ENCODE measurements around the gene KIF4A. TPM values are rescaled to one million over a fixed set of nuclear protein-coding genes. Genes with fewer than 3 reads are reported as not detected.
"Not testable (repeated sequence)": the region's sequence is repeated elsewhere in the genome, so short reads cannot be mapped to it uniquely, and the experiment has no call there.

Gene KIF4A
- total and polyA plus RNA-seq, 2 donors = 0.20 to 7.2 TPM

DNA sequence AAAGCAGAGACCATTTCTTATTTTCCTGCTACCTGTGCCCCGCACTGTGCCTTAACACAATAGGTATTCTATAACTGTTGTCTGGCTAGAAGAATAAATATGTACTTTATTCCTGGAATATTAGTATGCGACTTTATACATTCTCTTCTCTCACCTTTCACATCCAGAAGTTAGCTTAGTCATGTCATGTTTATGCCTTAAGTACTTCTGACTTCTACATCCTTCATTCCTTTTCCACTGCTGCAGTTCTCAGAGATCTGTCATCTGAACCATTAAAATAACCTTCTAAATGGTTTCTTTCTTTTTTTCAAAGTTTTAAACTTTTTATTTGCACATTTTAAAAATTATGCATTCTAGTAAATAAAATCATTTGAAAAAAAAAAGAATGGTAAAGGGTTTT, 34.4 kb downstream of the KIF4A start:
- DNase-seq (ENCODE audit: extremely low spot score) = no peak
- Histone ChIP-seq H3K27ac (ENCODE audit: low read depth) (no peak overlapping the region), H3K4me1 (ENCODE audit: insufficient read depth) (no peaks in the 10 kb centered on the region), H3K36me3 (ENCODE audit: insufficient read depth) (no peaks in the 10 kb centered on the region), H3K4me3 (ENCODE audit: low read depth, low read length) (no peak overlapping the region)
- 92% methylated on average over 2 of the region's 2 CpGs for WGBS

- WGBS = 77% methylated on average over 1 of the region's 1 CpG
- no peak for DNase-seq (ENCODE audit: extremely low spot score)
- H3K27ac ChIP-seq (ENCODE audit: low read depth) = no peak overlapping the region
- H3K36me3 ChIP-seq (ENCODE audit: insufficient read depth) = no peaks in the 10 kb centered on the region
- no peaks in the 10 kb centered on the region for H3K4me1 ChIP-seq (ENCODE audit: insufficient read depth)
- no peak overlapping the region for H3K4me3 ChIP-seq (ENCODE audit: low read depth, low read length)
Observed at GRCh38 chrX:70331161-70331560, 41.3 kb downstream of the KIF4A start.

DNA sequence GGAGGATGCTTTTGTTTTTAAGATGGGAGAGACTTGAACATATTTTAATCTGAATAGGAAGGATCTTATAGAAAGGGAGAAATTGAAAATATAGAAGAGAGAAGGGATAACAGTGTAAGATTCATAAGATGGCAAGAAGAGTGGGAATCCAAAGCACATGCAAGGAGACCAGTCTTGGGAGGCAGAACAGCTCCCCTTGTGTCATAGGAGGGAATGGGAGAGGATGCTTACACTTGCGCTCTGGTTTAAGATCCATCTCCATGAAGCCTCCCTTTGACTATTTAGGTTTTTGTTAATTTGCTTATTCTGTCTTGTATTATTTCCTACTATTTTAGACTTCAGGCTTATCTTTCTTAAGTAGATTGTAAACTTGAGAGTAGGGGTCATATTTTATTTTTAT, 42.7 kb downstream of the KIF4A start:
- 96% methylated on average over 1 of the region's 1 CpG for WGBS
- no peaks in the 10 kb centered on the region for H3K4me1 ChIP-seq (ENCODE audit: insufficient read depth)

GRCh38 chrX:70336767-70337166, 46.9 kb downstream of the KIF4A start:
- DNase-seq (ENCODE audit: extremely low spot score) = no peak
- Histone ChIP-seq H3K4me1 (ENCODE audit: insufficient read depth) (no peaks in the 10 kb centered on the region), H3K27ac (ENCODE audit: low read depth) (no peak overlapping the region), H3K4me3 (ENCODE audit: low read depth, low read length) (no peak overlapping the region), H3K36me3 (ENCODE audit: insufficient read depth) (no peaks in the 10 kb centered on the region)

More for the DNA sequence above, 42.7 kb downstream of the KIF4A start:
- no peak overlapping the region for H3K4me3 ChIP-seq (ENCODE audit: low read depth, low read length)
- DNase-seq (ENCODE audit: extremely low spot score) = no peak
- H3K27ac ChIP-seq (ENCODE audit: low read depth) = no peak overlapping the region
- no peaks in the 10 kb centered on the region for H3K36me3 ChIP-seq (ENCODE audit: insufficient read depth)

GRCh38 chrX:70338290-70338689, 48.4 kb downstream of the KIF4A start:
- H3K4me3 ChIP-seq (ENCODE audit: low read depth, low read length) = no peak overlapping the region
- 92% methylated on average over 4 of the region's 4 CpGs for WGBS
- no peaks in the 10 kb centered on the region for H3K36me3 ChIP-seq (ENCODE audit: insufficient read depth)
- no peaks in the 10 kb centered on the region for H3K4me1 ChIP-seq (ENCODE audit: insufficient read depth)
- H3K27ac ChIP-seq (ENCODE audit: low read depth) = no peak overlapping the region
- no peak for DNase-seq (ENCODE audit: extremely low spot score)

DNA sequence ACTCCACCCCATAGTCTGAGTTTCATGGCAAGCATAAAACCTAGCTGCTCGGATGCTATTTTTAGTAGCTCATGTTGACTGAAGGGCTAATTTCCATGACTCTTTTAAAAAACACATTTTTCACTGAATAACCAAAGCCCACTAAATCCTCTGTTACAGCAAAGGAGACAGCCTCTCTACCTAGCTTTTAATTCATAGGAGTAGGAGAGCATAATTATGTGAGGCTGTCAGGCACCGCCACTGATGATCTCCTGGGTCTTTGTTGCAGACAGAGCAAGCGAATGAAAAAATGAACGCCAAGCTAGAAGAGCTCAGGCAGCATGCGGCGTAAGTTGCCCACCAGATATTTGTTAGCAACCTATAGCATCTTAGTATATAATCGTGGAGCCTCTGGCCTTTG, 53.5 kb downstream of the KIF4A start:
- WGBS = 88% methylated on average over 7 of the region's 7 CpGs
- no peaks in the 10 kb centered on the region for H3K4me1 ChIP-seq (ENCODE audit: insufficient read depth)
- DNase-seq (ENCODE audit: extremely low spot score) = no peak
- no peak overlapping the region for H3K27ac ChIP-seq (ENCODE audit: low read depth)
- H3K36me3 ChIP-seq (ENCODE audit: insufficient read depth) = no peaks in the 10 kb centered on the region
- H3K4me3 ChIP-seq (ENCODE audit: low read depth, low read length) = no peak overlapping the region

- H3K4me1 ChIP-seq (ENCODE audit: insufficient read depth) = no peaks in the 10 kb centered on the region
- H3K4me3 ChIP-seq (ENCODE audit: low read depth, low read length) = no peak overlapping the region
- DNase-seq (ENCODE audit: extremely low spot score) = no peak
- WGBS = 70% methylated on average over 6 of the region's 6 CpGs
- no peak overlapping the region for H3K27ac ChIP-seq (ENCODE audit: low read depth)
- H3K36me3 ChIP-seq (ENCODE audit: insufficient read depth) = no peaks in the 10 kb centered on the region
Observed at GRCh38 chrX:70346418-70347070, 56.6 kb downstream of the KIF4A start.

GRCh38 chrX:70348825-70349224, 58.9 kb downstream of the KIF4A start:
- H3K27ac ChIP-seq (ENCODE audit: low read depth) = not testable (repeated sequence)
- 98% methylated on average over 26 of the region's 26 CpGs for WGBS

GRCh38 chrX:70349367-70350125, 59.6 kb downstream of the KIF4A start:
- H3K36me3 ChIP-seq (ENCODE audit: insufficient read depth); H3K4me3 ChIP-seq (ENCODE audit: low read depth, low read length); H3K4me1 ChIP-seq (ENCODE audit: insufficient read depth); H3K27ac ChIP-seq (ENCODE audit: low read depth); DNase-seq (ENCODE audit: extremely low spot score): not testable (repeated sequence)
- 97% methylated on average over 55 of the region's 55 CpGs for WGBS

More at GRCh38 chrX:70348825-70349224, 58.9 kb downstream of the KIF4A start:
- not testable (repeated sequence) for DNase-seq (ENCODE audit: extremely low spot score); H3K36me3 ChIP-seq (ENCODE audit: insufficient read depth); H3K4me3 ChIP-seq (ENCODE audit: low read depth, low read length); H3K4me1 ChIP-seq (ENCODE audit: insufficient read depth)

DNA sequence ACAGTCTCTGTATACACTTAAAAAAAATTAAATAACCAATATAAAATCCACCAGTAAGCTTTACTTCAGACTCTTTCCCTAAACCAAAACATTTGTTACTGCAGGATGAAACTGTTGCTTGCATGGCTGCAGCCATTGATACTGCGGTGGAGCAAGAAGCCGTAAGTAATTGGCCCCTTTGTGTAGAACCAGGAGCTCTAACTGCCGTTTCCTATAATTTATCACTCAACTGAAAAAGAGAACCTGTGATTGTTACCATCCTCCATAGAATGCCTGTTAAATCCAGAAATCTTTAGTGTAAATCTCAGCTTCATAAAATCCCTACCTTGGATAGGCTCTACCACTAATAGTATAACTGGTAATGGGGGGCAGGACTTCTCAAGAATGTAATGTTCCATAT, 62.6 kb downstream of the KIF4A start:
- DNase-seq (ENCODE audit: extremely low spot score) = no peak
- H3K4me3 ChIP-seq (ENCODE audit: low read depth, low read length) = no peak overlapping the region
- H3K27ac ChIP-seq (ENCODE audit: low read depth) = no peak overlapping the region
- no peaks in the 10 kb centered on the region for H3K4me1 ChIP-seq (ENCODE audit: insufficient read depth)
- 91% methylated on average over 3 of the region's 3 CpGs for WGBS
- no peaks in the 10 kb centered on the region for H3K36me3 ChIP-seq (ENCODE audit: insufficient read depth)

- WGBS = 84% methylated on average over 5 of the region's 5 CpGs
- no peak overlapping the region for H3K4me3 ChIP-seq (ENCODE audit: low read depth, low read length)
Observed at GRCh38 chrX:70353514-70353913, 63.6 kb downstream of the KIF4A start.

DNA sequence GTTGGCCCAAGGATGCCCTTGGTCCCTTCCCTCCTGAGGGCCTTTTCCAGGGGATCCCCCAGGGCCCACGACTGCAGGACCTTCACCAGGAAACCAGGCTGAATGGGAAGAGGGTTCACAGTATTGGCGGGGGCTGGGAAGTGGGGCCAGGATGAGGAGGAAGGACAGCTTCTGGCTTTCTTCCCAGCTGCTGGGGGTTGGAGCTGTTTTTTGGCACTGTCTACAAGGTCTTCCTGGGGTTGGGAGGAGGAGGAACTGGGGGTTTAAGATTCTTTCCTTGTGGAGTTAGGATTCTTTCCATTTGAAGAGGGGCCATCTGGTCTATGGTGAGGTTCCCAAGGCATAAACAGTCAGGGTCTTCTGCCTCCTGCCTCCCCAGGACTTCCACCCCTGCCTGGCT, 64.8 kb downstream of the KIF4A start:
- H3K4me3 ChIP-seq (ENCODE audit: low read depth, low read length) = no peak overlapping the region
- no peak for DNase-seq (ENCODE audit: extremely low spot score)
- no peaks in the 10 kb centered on the region for H3K4me1 ChIP-seq (ENCODE audit: insufficient read depth)
- 38% methylated on average over 2 of the region's 2 CpGs for WGBS
- no peak overlapping the region for H3K27ac ChIP-seq (ENCODE audit: low read depth)
- no peaks in the 10 kb centered on the region for H3K36me3 ChIP-seq (ENCODE audit: insufficient read depth)

More at GRCh38 chrX:70353514-70353913, 63.6 kb downstream of the KIF4A start:
- DNase-seq (ENCODE audit: extremely low spot score) = no peak
- Histone ChIP-seq H3K27ac (ENCODE audit: low read depth) (no peak overlapping the region), H3K36me3 (ENCODE audit: insufficient read depth) (no peaks in the 10 kb centered on the region), H3K4me1 (ENCODE audit: insufficient read depth) (no peaks in the 10 kb centered on the region)

DNA sequence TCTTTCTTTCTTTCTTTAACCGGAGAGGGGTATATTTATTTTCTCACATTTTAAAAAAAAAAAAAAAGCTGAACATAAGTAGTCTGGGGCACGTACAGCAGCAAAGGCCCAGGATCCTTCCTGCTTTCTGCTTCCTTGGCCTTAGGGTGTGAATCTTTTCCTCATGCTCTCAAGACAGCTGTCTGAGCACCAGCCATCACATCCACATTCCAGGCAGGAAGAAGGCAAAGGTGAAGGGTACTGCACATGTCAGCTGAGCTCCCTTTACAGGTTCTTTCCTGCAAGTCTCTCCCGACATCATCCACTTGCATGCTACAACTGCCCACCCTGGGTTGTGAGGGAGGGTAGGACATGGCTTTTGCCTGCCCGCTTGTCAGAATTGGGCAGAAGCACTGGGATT, 69.6 kb downstream of the KIF4A start:
- Histone ChIP-seq H3K27ac (ENCODE audit: low read depth) (no peak overlapping the region), H3K4me3 (ENCODE audit: low read depth, low read length) (no peak overlapping the region), H3K36me3 (ENCODE audit: insufficient read depth) (no peaks in the 10 kb centered on the region), H3K4me1 (ENCODE audit: insufficient read depth) (no peaks in the 10 kb centered on the region)
- 97% methylated on average over 4 of the region's 4 CpGs for WGBS
- DNase-seq (ENCODE audit: extremely low spot score) = no peak

GRCh38 chrX:70360366-70360765, 70.5 kb downstream of the KIF4A start:
- no peak overlapping the region for H3K27ac ChIP-seq (ENCODE audit: low read depth)
- H3K4me1 ChIP-seq (ENCODE audit: insufficient read depth) = no peaks in the 10 kb centered on the region
- 94% methylated on average over 10 of the region's 10 CpGs for WGBS

More at GRCh38 chrX:70360366-70360765, 70.5 kb downstream of the KIF4A start:
- Histone ChIP-seq H3K36me3 (ENCODE audit: insufficient read depth) (no peaks in the 10 kb centered on the region), H3K4me3 (ENCODE audit: low read depth, low read length) (no peak overlapping the region)
- no peak for DNase-seq (ENCODE audit: extremely low spot score)
